GM23248 (cell line): ENCODE measurements around the gene SNX19. TPM values are rescaled to one million over a fixed set of nuclear protein-coding genes. Genes with fewer than 3 reads are reported as not detected.

ENCODE experiments used
- DNase-seq: peaks from one replicate; pipeline ENCODE4 v3.0.0-alpha.2; 2015
- H2AFZ ChIP-seq: fragments of 200-600 bp; sonication (generic); 2 replicates; pipeline ENCODE4 v1.6.1; 2016; ENCODE audit warnings: antibody characterized with exemption
- H3F3A ChIP-seq: fragments of 200-600 bp; sonication (generic); 2 replicates; pipeline ENCODE4 v1.6.1; 2016; ENCODE audit warnings: mild to moderate bottlenecking, antibody characterized with exemption, mixed run types; ENCODE audit not compliant: insufficient read depth
- H3K27ac ChIP-seq: fragments of 200-600 bp; sonication (generic); 2 replicates; pipeline ENCODE4 v1.5.1; 2016; ENCODE audit warnings: mild to moderate bottlenecking
- H3K27me3 ChIP-seq: fragments of 200-600 bp; sonication (generic); replicated peaks from 2 replicates; pipeline ENCODE4 v1.6.1; 2016; ENCODE audit warnings: mild to moderate bottlenecking; ENCODE audit not compliant: insufficient read depth
- H3K36me3 ChIP-seq: fragments of 200-600 bp; sonication (generic); 2 replicates; pipeline ENCODE4 v1.6.1; 2016; ENCODE audit warnings: low read depth, mild to moderate bottlenecking
- H3K4me1 ChIP-seq: fragments of 200-600 bp; sonication (generic); 2 replicates; pipeline ENCODE4 v1.6.1; 2016; ENCODE audit warnings: mild to moderate bottlenecking; ENCODE audit not compliant: insufficient read depth
- H3K4me2 ChIP-seq: fragments of 200-600 bp; sonication (generic); one replicate; pipeline ENCODE4 v1.6.1; 2016; ENCODE audit warnings: mild to moderate bottlenecking; ENCODE audit not compliant: unreplicated experiment
- H3K4me3 ChIP-seq: fragments of 200-600 bp; sonication (generic); 2 replicates; pipeline ENCODE4 v1.5.1; 2016; ENCODE audit warnings: mild to moderate bottlenecking
- H3K79me2 ChIP-seq: fragments of 200-600 bp; sonication (generic); 2 replicates; pipeline ENCODE4 v1.6.1; 2016; ENCODE audit warnings: mild to moderate bottlenecking; ENCODE audit not compliant: insufficient read depth
- H3K9ac ChIP-seq: fragments of 200-600 bp; sonication (generic); 2 replicates; pipeline ENCODE4 v1.6.1; 2016; ENCODE audit warnings: mild to moderate bottlenecking
- H3K9me2 ChIP-seq: fragments of 200-600 bp; sonication (generic); 2 replicates; pipeline ENCODE4 v1.6.1; 2016; ENCODE audit warnings: mixed run types, mild to moderate bottlenecking, moderate library complexity; ENCODE audit not compliant: insufficient read depth
- H3K9me3 ChIP-seq: fragments of 200-600 bp; sonication (generic); one replicate; pipeline ENCODE4 v1.6.1; 2017; ENCODE audit warnings: low read depth
- H4K20me1 ChIP-seq: fragments of 200-600 bp; sonication (generic); 2 replicates; pipeline ENCODE4 v1.6.0; 2016; ENCODE audit not compliant: insufficient read depth
- EZH2 ChIP-seq: fragments of 200-600 bp; sonication (generic); IDR thresholded peaks from 2 replicates; pipeline ENCODE4 v1.6.1; 2018; ENCODE audit warnings: antibody characterized with exemption, mild to moderate bottlenecking; ENCODE audit not compliant: insufficient read depth, poor library complexity, severe bottlenecking
- EZH2phosphoT487 ChIP-seq: fragments of 200-600 bp; sonication (generic); IDR thresholded peaks from 2 replicates; pipeline ENCODE4 v1.6.1; 2018; ENCODE audit warnings: antibody characterized with exemption, moderate library complexity, mild to moderate bottlenecking, low read depth; ENCODE audit not compliant: insufficient read depth
- WGBS, 2 experiments: methylation state at CpG; one replicate each; pipeline ENCODE4 v1.1.6; 2015 to 2017; ENCODE audit warnings: low lambda C conversion rate in 2 of 2, low coverage in 1 of 2; ENCODE audit errors: missing lambda C conversion rate in 2 of 2; 5-methylcytosine and 5-hydroxymethylcytosine counted together
- in situ Hi-C: fragments of 300-500 bp; cut with MboI; formaldehyde crosslinking; loops from 2 replicates; pipeline ENCODE4 v1.15.0; 2020
- polyA plus RNA-seq: library from polyadenylated mRNA; unstranded; fragments of >200 nt; fragmentation: Nextera tagmentation; extraction: Ambion mirVana; gene quantifications from 2 replicates; pipeline ENCODE4 v1.2.1, GENCODE V29; 2016
- total RNA-seq: library from RNA; depleted of rRNA; stranded (reverse); fragments of >200 nt; shearing (Covaris generic); gene quantifications from 2 replicates; pipeline ENCODE4 v1.2.3, GENCODE V29; 2014

Gene SNX19
- total and polyA plus RNA-seq, 2 experiments from 2014 or later: 40.3 to 81.9 TPM

DNA sequence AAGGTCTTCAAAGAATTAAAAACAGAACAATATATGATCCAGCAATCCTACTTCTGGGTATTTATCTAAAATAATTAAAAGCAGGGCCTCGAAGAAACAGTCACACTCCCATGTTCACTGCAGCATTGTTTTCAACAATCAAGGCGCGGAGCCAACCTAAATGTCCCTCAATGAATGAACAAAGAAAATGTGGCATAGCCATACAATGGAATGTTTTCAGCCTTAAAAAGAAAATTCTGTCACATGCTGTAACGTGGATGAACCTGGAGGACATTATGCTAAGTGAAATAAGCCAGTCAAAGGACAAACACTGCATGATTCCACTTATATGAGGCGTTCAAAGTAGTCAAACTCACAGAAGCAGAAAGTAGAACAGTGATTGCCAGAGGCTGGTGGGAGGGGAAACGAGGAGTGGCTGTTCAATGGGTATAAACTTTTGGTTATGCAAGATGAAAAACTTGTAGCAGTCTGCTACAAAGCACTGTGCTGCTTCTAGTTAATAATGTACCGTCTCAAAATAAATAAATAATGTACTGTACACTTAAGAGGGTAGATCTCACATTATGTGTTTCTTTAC, 41.2 kb downstream of the SNX19 start:
- WGBS, 2 experiments: 35 to 41% methylated on average over 7 of the region's 7 CpGs
- H3K79me2 ChIP-seq: no peaks in the 10 kb centered on the region
- no peaks in the 10 kb centered on the region for H3K9me3 ChIP-seq
- peaks cover 40% of the 10 kb centered on the region for H3K4me1 ChIP-seq
- no peaks in the 10 kb centered on the region for H3K9me2 ChIP-seq
- H3K27me3 ChIP-seq: no peaks in the 10 kb centered on the region
- DNase-seq: peak; percentile 20
- H3F3A ChIP-seq: peaks cover 53% of the 10 kb centered on the region
- H3K4me3 ChIP-seq: no peak overlapping the region
- H2AFZ ChIP-seq: no peak overlapping the region
- no peak overlapping the region for H3K4me2 ChIP-seq
- H4K20me1 ChIP-seq: no peaks in the 10 kb centered on the region
- peak overlapping the region; percentile 53 for H3K9ac ChIP-seq
- in situ Hi-C loops: no loop called here
- peak overlapping the region; percentile 89 for H3K27ac ChIP-seq
- no peak for TF ChIP-seq EZH2phosphoT487
- no peak for TF ChIP-seq EZH2
- peaks cover 32% of the 10 kb centered on the region for H3K36me3 ChIP-seq

DNA sequence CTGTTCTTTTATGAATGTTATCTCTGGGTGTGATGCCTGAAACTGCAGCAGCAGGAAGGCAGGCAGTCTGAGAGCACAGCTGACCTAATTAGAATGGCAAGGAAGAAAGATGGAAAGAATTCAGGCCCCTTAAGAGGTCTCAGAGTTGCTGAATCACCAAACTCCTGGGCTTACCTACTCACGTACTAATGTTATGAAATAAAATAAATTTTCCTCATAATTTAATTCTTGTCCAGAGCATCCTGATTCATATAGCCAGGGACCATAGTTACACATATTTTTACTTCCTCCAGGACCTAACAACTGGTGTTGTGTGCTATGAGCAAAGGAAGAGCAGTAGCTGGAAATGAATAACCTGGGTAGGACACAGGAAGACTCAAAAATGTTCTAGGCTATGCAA, 41.9 kb downstream of the SNX19 start:
- DNase-seq: peak; percentile 73
- H3K9me2 ChIP-seq: no peaks in the 10 kb centered on the region
- peaks cover 40% of the 10 kb centered on the region for H3K4me1 ChIP-seq
- TF ChIP-seq EZH2 (no peak), EZH2phosphoT487 (no peak)
- H3K27me3 ChIP-seq: no peaks in the 10 kb centered on the region
- in situ Hi-C loops: no loop called here
- H3K36me3 ChIP-seq: peaks cover 26% of the 10 kb centered on the region
- no peak overlapping the region for H3K4me2 ChIP-seq
- H3K27ac ChIP-seq: peak overlapping the region; percentile 89
- no peaks in the 10 kb centered on the region for H4K20me1 ChIP-seq
- H3K9me3 ChIP-seq: no peaks in the 10 kb centered on the region
- peak overlapping the region; percentile 59 for H3K9ac ChIP-seq
- peaks cover 53% of the 10 kb centered on the region for H3F3A ChIP-seq
- WGBS, 2 experiments: 31 to 40% methylated on average over 1 of the region's 1 CpG
- H3K4me3 ChIP-seq: no peak overlapping the region
- no peak overlapping the region for H2AFZ ChIP-seq
- no peaks in the 10 kb centered on the region for H3K79me2 ChIP-seq

DNA sequence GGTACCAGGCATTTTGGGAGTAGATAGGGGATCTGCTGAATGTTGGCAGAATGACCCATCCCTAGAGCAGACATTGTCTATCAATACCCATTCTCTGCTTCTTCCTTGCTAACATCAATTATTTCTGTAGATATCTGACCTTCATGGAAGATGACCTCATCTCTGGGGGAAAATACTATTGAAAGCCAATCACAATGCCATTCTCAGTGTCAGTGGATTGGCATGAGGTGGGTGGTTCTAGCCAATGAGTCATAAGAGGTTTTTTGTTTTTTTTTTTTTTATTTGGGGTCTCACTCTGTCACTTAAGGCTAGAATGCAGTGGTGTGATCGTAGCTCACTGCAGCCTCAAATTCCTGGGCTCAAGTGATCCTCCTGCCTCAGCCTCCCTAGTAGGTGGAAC, 42.5 kb downstream of the SNX19 start:
- Histone ChIP-seq H3K4me2 (peak overlapping the region; percentile 50), H3K4me3 (no peak overlapping the region), H3K27me3 (no peaks in the 10 kb centered on the region), H3F3A (peaks cover 53% of the 10 kb centered on the region), H3K79me2 (no peaks in the 10 kb centered on the region), H4K20me1 (no peaks in the 10 kb centered on the region), H3K9me3 (no peaks in the 10 kb centered on the region), H2AFZ (no peak overlapping the region), H3K27ac (peak overlapping the region; percentile 89), H3K4me1 (peaks cover 40% of the 10 kb centered on the region), H3K36me3 (peaks cover 20% of the 10 kb centered on the region), H3K9me2 (no peaks in the 10 kb centered on the region), H3K9ac (peak overlapping the region; percentile 59)
- no peak for TF ChIP-seq EZH2phosphoT487
- no peak for TF ChIP-seq EZH2
- in situ Hi-C loops: no loop called here
- WGBS, 2 experiments: 81 to 94% methylated on average over 1 of the region's 1 CpG
- peak; percentile 84 for DNase-seq

DNA sequence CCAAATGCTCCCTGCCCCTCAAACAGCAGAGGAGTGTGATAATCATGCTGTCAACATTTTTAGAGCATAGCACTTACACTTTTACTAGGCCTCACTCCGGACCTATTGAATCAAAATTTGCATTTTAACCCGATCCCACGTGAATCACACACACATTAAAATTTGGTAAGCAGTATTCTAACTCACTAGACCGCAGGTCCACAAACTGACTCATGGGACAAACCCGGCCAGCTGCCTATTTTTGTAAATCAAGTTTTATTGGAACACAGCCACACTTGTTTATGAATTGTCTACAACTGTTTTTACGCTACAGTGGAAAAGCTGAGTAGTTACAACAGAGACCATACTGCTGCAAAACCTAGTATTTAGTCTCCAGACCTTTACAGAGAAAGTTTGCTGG, 43.3 kb downstream of the SNX19 start:
- Histone ChIP-seq H3K9me3 (no peaks in the 10 kb centered on the region), H2AFZ (no peak overlapping the region), H3K27me3 (no peaks in the 10 kb centered on the region), H3K4me3 (no peak overlapping the region), H4K20me1 (no peaks in the 10 kb centered on the region), H3F3A (peaks cover 52% of the 10 kb centered on the region), H3K4me1 (peaks cover 40% of the 10 kb centered on the region), H3K79me2 (no peaks in the 10 kb centered on the region), H3K9me2 (no peaks in the 10 kb centered on the region), H3K27ac (peak overlapping the region; percentile 89), H3K36me3 (peaks cover 12% of the 10 kb centered on the region), H3K9ac (peak overlapping the region; percentile 58), H3K4me2 (peak overlapping the region; percentile 50)
- peak; percentile 95 for DNase-seq
- TF ChIP-seq EZH2 (no peak), EZH2phosphoT487 (no peak)
- in situ Hi-C loops: no loop called here
- WGBS, 2 experiments: 4 to 6% methylated on average over 6 of the region's 6 CpGs

DNA sequence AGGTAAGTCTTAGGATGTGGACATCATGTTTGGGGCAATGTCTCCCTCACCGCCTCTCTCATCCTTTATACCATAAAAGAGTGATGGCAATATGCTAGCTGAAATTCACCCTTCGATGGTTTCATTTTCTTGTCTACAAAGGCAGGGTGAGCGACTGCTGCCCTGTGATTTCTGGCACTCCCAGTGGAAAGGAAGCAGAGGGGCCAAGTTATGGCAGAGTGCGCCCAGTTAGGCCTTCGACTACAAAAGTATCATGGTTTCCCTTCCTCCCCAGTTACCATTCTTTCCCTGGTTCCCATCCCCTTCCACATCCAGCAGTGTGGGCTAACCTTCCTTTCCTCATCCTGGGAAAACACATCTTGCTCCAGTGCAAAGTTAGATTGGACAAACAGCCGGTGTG, 43.8 kb downstream of the SNX19 start:
- H3K27me3 ChIP-seq: no peaks in the 10 kb centered on the region
- no peaks in the 10 kb centered on the region for H3K79me2 ChIP-seq
- H3K4me2 ChIP-seq: peak overlapping the region; percentile 50
- peak overlapping the region; percentile 58 for H3K9ac ChIP-seq
- DNase-seq: no peak
- H3K4me3 ChIP-seq: no peak overlapping the region
- H3K4me1 ChIP-seq: peaks cover 40% of the 10 kb centered on the region
- in situ Hi-C loops: no loop called here
- H3K36me3 ChIP-seq: peaks cover 9% of the 10 kb centered on the region
- no peak overlapping the region for H2AFZ ChIP-seq
- H3K9me2 ChIP-seq: no peaks in the 10 kb centered on the region
- 72 to 77% methylated on average over 6 of the region's 6 CpGs for WGBS, 2 experiments
- H4K20me1 ChIP-seq: no peaks in the 10 kb centered on the region
- H3F3A ChIP-seq: peaks cover 48% of the 10 kb centered on the region
- H3K9me3 ChIP-seq: no peaks in the 10 kb centered on the region
- no peak for TF ChIP-seq EZH2phosphoT487
- TF ChIP-seq EZH2: no peak
- peak overlapping the region; percentile 89 for H3K27ac ChIP-seq
